Measurements from ENCODE around the gene BRPF1.

DNA sequence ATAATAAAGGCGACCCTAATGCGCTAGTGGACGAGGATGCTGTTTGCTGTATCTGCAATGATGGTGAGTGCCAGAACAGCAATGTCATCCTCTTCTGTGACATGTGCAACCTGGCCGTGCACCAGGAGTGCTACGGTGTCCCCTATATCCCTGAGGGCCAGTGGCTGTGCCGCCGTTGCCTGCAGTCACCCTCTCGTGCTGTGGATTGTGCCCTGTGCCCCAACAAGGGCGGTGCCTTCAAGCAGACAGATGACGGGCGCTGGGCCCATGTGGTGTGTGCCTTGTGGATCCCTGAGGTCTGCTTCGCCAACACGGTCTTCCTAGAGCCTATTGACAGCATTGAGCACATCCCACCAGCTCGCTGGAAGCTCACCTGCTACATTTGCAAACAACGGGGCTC is 7.6 kb downstream of the BRPF1 start:
- TF ChIP-seq, protein P1, sequence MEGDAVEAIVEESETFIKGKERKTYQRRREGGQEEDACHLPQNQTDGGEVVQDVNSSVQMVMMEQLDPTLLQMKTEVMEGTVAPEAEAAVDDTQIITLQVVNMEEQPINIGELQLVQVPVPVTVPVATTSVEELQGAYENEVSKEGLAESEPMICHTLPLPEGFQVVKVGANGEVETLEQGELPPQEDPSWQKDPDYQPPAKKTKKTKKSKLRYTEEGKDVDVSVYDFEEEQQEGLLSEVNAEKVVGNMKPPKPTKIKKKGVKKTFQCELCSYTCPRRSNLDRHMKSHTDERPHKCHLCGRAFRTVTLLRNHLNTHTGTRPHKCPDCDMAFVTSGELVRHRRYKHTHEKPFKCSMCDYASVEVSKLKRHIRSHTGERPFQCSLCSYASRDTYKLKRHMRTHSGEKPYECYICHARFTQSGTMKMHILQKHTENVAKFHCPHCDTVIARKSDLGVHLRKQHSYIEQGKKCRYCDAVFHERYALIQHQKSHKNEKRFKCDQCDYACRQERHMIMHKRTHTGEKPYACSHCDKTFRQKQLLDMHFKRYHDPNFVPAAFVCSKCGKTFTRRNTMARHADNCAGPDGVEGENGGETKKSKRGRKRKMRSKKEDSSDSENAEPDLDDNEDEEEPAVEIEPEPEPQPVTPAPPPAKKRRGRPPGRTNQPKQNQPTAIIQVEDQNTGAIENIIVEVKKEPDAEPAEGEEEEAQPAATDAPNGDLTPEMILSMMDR (IDR thresholded peaks at IDR 0.05; ENCODE audit: insufficient read depth, low read length, poor library complexity, severe bottlenecking): no peak
- no peak for TF ChIP-seq EZH2phosphoT487 (conservative IDR thresholded peaks at IDR 0.05; ENCODE audit: low read length)
